ENCODE data around the gene ZNF808.
"Not testable (repeated sequence)": the region's sequence is repeated elsewhere in the genome, so short reads cannot be mapped to it uniquely, and the experiment has no call there.

Gene ZNF808

DNA sequence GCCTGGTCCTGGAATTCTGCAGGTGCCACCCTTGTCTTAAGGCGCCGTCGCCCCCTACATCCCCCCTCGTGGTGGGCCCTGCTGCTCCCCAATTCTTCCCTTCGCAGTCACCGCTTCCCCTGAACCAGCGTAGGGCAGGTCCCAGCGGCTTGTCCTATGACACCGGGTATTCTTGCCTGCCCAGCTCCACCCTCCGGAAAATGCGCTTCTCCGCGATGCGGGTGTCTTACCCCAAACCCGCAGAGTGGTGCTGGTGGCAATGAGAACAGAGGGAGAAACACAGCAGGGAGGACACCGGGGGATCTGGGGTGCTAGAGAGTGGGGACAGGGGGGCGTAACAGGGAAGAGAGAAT lies 9.0 kb downstream of the ZNF808 start:
- DNase-seq: no peak

- not testable (repeated sequence) for DNase-seq
These were observed 11.3 kb downstream of the ZNF808 start for GRCh38 chr19:52538815-52539214.

- DNase-seq: not testable (repeated sequence)
These were observed 13.7 kb downstream of the ZNF808 start for GRCh38 chr19:52541176-52541575.

DNA sequence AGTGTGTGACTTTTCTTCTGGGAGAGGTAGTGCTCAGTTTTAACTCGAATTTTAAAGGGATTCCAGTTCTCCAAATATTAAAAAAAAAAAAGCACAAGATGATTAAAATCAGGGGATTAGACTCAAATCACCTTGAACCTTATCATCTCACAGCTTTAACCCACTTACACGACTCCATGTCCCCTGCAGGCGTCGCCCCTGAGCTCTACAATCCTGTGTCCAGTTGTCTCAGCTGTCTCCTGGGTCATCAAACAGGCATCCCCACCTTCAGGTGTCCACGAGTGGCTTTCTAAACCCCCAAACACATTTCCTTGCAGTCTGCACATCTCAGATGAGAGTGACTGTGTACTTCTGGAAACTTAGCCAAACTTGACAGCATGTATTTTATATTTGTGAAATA lies 14.1 kb downstream of the ZNF808 start:
- DNase-seq: no peak

- DNase-seq: not testable (repeated sequence)
These were observed 15.1 kb downstream of the ZNF808 start for GRCh38 chr19:52542541-52542940.

- no peak for DNase-seq
These were observed 15.7 kb downstream of the ZNF808 start for GRCh38 chr19:52542984-52543664.

DNA sequence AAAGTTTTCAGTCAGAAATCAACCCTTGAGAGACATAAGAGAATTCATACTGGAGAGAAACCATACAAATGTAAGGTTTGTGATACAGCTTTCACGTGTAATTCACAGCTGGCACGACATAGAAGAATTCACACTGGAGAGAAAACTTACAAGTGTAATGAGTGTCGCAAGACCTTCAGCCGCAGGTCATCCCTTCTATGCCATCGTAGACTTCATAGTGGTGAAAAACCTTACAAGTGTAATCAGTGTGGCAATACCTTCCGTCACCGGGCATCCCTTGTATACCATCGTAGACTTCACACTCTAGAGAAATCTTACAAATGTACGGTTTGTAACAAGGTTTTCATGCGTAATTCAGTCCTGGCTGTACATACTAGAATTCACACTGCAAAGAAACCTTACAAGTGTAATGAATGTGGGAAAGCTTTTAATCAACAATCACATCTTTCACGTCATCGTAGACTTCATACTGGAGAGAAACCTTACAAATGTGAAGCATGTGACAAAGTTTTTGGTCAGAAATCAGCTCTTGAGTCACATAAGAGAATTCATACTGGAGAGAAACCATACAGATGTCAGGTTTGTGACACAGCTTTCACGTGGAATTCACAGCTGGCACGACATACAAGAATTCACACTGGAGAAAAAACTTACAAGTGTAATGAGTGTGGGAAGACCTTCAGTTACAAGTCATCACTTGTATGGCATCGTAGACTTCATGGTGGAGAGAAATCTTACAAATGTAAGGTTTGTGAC lies 26.9 kb downstream of the ZNF808 start:
- no peak for DNase-seq

DNA sequence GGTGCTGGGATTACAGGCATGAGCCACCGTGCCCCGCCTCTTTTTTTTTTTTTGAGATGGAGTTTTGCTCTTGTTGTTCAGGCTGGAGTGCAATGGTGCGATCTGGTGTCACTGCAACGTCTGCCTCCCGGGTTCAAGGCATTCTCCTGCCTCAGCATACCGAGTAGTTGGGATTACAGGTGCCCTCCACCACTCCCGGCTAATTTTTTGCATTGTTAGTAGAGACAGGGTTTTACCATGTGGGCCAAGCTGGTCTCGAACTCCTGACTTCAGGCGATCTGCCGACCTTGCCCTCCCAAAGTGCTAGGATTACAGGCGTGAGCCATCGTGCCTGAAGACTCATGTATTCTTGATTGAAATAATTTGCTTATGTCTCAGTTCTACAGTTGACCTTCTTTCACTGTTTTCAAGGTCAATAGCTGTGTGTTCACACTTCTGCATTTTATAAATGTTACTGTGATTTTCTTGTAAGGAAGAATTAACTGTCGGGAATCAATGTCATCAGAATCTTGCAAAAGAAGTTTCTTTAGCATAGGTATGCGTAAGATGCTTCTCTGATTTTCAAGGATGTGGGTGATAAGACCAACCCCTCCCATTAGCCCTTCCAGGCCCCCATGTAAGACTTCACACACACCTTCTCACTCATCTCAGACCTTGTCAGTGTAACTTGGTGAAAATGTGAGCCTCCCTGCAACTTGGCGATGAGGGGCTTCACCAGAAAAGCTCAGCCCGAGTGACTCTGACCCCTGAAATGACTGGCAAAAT lies 29.9 kb downstream of the ZNF808 start:
- no peak for DNase-seq

DNA sequence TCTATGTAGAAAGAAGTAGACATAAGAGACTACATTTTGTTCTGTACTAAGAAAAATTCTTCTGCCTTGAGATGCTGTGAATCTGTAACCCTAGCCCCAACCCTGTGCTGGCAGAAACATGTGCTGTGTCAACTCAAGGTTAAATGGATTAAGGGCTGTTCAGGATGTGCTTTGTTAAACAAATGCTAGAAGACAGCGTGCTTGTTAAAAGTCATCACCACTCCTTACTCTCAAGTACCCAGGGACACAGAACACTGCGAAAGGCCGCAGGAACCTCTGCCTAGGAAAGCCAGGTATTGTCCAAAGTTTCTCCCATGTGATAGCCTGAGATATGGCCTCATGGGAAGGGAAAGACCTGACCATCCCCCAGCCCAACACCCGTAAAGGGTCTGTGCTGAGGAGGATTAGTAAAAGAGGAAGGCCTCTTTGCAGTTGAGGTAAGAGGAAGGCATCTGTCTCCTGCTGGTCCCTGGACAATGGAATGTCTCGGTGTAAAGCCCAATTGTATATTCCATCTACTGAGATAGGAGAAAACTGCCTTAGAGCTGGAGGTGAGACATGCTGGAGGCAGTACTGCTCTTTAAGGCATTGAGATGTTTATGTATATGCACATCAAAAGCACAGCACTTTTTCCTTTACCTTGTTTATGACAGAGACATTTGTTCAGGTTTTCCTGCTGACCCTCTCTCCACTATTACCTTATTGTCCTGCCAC lies 31.4 kb downstream of the ZNF808 start:
- DNase-seq: not testable (repeated sequence)

DNA sequence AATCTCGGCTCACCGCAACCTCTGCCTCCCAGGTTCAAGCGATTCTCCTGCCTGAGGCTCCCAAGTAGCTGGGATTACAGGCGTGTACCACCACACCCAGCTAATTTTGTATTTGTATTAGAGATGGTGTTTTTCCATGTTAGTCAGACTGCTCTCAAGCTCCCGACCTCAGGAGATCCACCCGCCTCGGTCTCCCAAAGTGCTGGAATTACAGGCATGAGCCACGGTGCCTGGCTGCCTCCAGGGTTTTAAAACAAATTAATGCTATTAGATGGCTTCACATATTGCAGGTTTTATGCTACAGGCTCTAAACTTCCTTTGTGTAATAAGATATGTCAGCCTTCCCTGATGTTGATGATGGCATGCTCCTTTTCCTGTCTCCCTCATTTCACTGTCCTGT lies 34.1 kb downstream of the ZNF808 start:
- not testable (repeated sequence) for DNase-seq

DNA sequence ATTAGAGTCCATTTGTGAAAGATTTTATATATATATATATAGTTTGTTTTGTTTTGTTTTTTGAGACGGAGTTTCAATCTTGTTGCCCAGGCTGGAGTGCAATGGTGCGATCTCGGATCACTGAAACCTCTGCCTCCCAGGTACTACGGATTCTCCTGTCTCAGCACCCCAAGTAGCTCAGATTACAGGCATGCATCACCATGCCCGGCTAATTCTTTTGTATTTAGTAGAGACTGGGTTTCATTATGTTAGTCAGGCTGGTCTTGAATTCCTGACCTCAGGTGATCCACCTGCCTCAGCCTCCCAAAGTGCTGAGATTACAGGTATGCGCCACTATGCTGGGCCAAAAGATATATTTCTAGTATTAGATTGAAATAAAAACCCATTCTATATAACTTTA lies 38.7 kb downstream of the ZNF808 start:
- no peak for DNase-seq

DNA sequence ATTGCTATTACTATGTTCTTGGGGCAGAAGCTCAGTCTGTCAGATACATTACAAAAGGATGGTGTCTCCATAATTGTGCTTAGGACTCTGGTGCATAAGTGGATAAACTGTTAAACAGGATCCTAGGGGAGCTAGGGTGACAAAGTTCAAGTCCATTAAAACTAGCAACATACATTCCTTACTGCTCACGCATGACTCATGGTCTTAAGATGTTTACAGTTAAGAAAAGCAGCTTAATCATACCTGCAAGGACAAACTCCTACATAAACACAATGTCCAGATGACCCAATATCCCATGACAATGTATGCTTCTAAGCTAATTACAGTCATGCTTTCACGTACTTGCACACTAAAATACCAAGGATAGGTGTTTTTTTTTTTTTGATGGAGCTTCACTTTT lies 39.1 kb downstream of the ZNF808 start:
- no peak for DNase-seq

DNA sequence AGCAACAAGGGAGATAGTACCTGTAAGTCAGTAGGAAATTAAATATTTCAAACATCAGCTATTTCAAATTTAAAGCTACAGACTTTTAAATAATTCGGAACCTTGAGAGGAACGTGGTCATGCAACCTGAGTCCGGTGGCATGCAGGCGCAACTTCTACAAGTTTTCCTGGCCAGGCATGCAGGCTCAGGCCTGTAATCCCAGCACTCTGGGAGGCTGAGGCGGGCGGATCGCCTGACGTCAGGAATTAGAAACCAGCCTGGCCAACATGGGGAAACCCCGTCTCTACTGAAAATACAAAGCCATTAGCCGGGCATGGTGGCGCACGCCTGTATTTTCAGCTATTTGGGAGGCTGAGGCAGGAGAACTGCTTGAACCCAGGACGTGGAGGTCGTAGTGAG lies 40.5 kb downstream of the ZNF808 start:
- DNase-seq: no peak

DNA sequence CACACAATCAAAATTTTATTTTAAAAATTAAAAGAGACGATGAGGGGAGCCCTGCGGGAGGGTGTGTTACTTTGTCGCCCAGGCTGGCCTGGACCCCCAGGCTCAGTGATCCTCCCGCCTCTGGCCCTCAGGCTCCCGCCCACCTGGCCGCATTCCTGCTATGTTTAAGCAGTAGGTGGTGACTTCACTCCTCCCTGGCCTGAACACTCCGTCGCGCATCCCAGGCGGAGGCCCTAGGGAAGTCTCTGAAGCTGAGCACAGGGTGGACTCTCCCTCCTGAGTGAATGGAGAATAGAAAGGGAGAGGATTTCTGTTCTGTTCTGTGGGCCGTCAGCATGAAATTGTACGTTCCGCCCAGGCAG lies 42.2 kb downstream of the ZNF808 start:
- not testable (repeated sequence) for DNase-seq

GRCh38 chr19:52570000-52570861 lies 42.8 kb downstream of the ZNF808 start, which contains the start of gene ZNF701:
Gene ZNF701, plus strand, starts transcription at chr19:52570287. Its CDS starts 3,861 bp downstream, at chr19:52574148.
- peak; percentile 94 for DNase-seq

GRCh38 chr19:52584736-52585440 lies 57.4 kb downstream of the ZNF808 start:
- DNase-seq: no peak

DNA sequence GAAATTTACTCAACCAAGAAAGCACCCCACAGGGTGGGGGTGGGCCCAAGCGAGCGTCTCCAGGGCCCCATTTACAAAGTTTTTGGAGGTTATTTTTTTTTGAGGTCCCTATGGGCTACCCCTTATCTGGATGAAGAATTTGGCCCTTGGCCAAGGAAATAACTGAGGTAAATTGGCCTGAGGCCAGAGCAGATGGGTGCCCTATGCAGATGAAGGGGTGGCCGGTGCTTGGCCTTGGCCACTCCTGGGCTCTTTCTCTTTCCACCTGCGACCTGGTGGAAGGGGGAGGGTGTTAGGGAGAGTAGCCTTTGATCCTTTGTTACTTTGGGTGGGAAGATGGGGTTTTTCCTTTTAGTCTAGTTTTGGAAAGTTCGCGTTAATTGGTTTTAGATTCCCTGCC lies 58.1 kb downstream of the ZNF808 start:
- DNase-seq: no peak

DNA sequence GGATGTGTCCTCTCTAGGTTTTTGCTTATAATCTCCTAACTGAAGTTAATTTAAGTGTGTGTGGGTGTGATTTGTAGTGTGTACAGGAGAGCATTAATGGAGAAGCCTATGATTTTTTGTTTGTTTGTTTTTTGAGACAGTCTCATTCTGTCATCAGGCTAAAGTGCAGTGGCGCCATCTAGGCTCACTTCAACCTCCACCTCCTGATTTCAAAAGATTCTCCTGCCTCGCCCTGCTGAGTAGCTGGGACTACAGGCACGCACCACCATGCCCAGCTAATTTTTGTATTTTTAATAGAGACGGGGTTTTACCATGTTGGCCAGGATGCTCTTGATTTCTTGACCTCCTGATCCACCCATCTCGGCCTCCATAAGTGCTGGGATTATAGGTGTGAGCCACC lies 63.3 kb downstream of the ZNF808 start:
- no peak for DNase-seq

- DNase-seq: no peak
These were observed 64.8 kb downstream of the ZNF808 start for GRCh38 chr19:52592301-52592700.

GRCh38 chr19:52593441-52593840 lies 66.0 kb downstream of the ZNF808 start:
- not testable (repeated sequence) for DNase-seq

GRCh38 chr19:52599241-52599640 lies 71.8 kb downstream of the ZNF808 start:
- DNase-seq: no peak

GRCh38 chr19:52600639-52601024 lies 73.2 kb downstream of the ZNF808 start:
- DNase-seq: no peak
